Activated T-cell treated with anti-CD3 and anti-CD28 coated beads, Interleukin-2, amount 50 U/mL, for 24 hours (primary cell): Measurements from ENCODE around the gene RAI14.

Experiments
- DNase-seq: peaks from one replicate; pipeline ENCODE4 v3.0.0-alpha.2; 2020
- H3K27ac Mint-ChIP-seq: 2 replicates; pipeline ENCODE4 v1.8.0; 2020; ENCODE audit warnings: mild to moderate bottlenecking, mixed read lengths
- H3K27me3 Mint-ChIP-seq: 2 replicates; pipeline ENCODE4 v1.8.0; 2020; ENCODE audit warnings: mixed read lengths
- H3K36me3 Mint-ChIP-seq: 2 replicates; pipeline ENCODE4 v1.8.0; 2020; ENCODE audit warnings: low read depth, mixed read lengths
- H3K4me1 Mint-ChIP-seq: 2 replicates; pipeline ENCODE4 v1.8.0; 2020; ENCODE audit warnings: low read depth, mixed read lengths
- H3K4me3 Mint-ChIP-seq: 2 replicates; pipeline ENCODE4 v1.8.0; 2020; ENCODE audit warnings: mild to moderate bottlenecking, moderate library complexity, mixed read lengths
- H3K9me3 Mint-ChIP-seq: 2 replicates; pipeline ENCODE4 v1.8.0; 2020; ENCODE audit warnings: mixed read lengths

Gene RAI14

GRCh38 chr5:34791761-34792244 is 135.7 kb downstream of the RAI14 start:
- no peak overlapping the region for H3K4me3 Mint-ChIP-seq
- H3K9me3 Mint-ChIP-seq = peaks cover 4% of the 10 kb centered on the region
- H3K27ac Mint-ChIP-seq = no peak overlapping the region
- H3K36me3 Mint-ChIP-seq = no peaks in the 10 kb centered on the region
- DNase-seq = no peak
- no peaks in the 10 kb centered on the region for H3K4me1 Mint-ChIP-seq
- H3K27me3 Mint-ChIP-seq = peaks cover 17% of the 10 kb centered on the region

- no peak for DNase-seq
- Mint-ChIP-seq H3K36me3 (no peaks in the 10 kb centered on the region), H3K9me3 (no peaks in the 10 kb centered on the region), H3K27me3 (no peaks in the 10 kb centered on the region), H3K4me3 (no peak overlapping the region), H3K27ac (no peak overlapping the region), H3K4me1 (no peaks in the 10 kb centered on the region)
Observed at GRCh38 chr5:34802834-34803563, 146.9 kb downstream of the RAI14 start.

GRCh38 chr5:34803974-34804732 is 148.0 kb downstream of the RAI14 start:
- no peak for DNase-seq
- Mint-ChIP-seq H3K27me3 (no peaks in the 10 kb centered on the region), H3K4me3 (no peak overlapping the region), H3K9me3 (no peaks in the 10 kb centered on the region), H3K4me1 (no peaks in the 10 kb centered on the region), H3K27ac (no peak overlapping the region), H3K36me3 (no peaks in the 10 kb centered on the region)

GRCh38 chr5:34804913-34805312 is 148.8 kb downstream of the RAI14 start:
- Mint-ChIP-seq H3K4me1 (no peaks in the 10 kb centered on the region), H3K27ac (no peak overlapping the region), H3K36me3 (no peaks in the 10 kb centered on the region), H3K27me3 (no peaks in the 10 kb centered on the region), H3K9me3 (no peaks in the 10 kb centered on the region), H3K4me3 (no peak overlapping the region)
- DNase-seq = no peak

- Mint-ChIP-seq H3K4me3 (no peak overlapping the region), H3K36me3 (no peaks in the 10 kb centered on the region), H3K27me3 (no peaks in the 10 kb centered on the region), H3K27ac (no peak overlapping the region), H3K9me3 (no peaks in the 10 kb centered on the region), H3K4me1 (no peaks in the 10 kb centered on the region)
- DNase-seq = no peak
Observed at GRCh38 chr5:34806532-34806931, 150.4 kb downstream of the RAI14 start.

GRCh38 chr5:34811706-34812105 is 155.6 kb downstream of the RAI14 start:
- Mint-ChIP-seq H3K4me1 (no peaks in the 10 kb centered on the region), H3K4me3 (no peak overlapping the region)

GRCh38 chr5:34813509-34813908 is 157.4 kb downstream of the RAI14 start:
- DNase-seq = no peak
- Mint-ChIP-seq H3K36me3 (no peaks in the 10 kb centered on the region), H3K9me3 (no peaks in the 10 kb centered on the region), H3K4me3 (no peak overlapping the region), H3K4me1 (no peaks in the 10 kb centered on the region), H3K27me3 (no peaks in the 10 kb centered on the region), H3K27ac (no peak overlapping the region)

More at GRCh38 chr5:34811706-34812105, 155.6 kb downstream of the RAI14 start:
- no peak overlapping the region for H3K27ac Mint-ChIP-seq
- DNase-seq = no peak
- no peaks in the 10 kb centered on the region for H3K27me3 Mint-ChIP-seq
- H3K36me3 Mint-ChIP-seq = no peaks in the 10 kb centered on the region
- H3K9me3 Mint-ChIP-seq = no peaks in the 10 kb centered on the region

- H3K4me3 Mint-ChIP-seq = no peak overlapping the region
- H3K9me3 Mint-ChIP-seq = no peaks in the 10 kb centered on the region
- no peak overlapping the region for H3K27ac Mint-ChIP-seq
- H3K27me3 Mint-ChIP-seq = no peaks in the 10 kb centered on the region
- H3K4me1 Mint-ChIP-seq = no peaks in the 10 kb centered on the region
- no peak for DNase-seq
- no peaks in the 10 kb centered on the region for H3K36me3 Mint-ChIP-seq
Observed at GRCh38 chr5:34817558-34818351, 161.6 kb downstream of the RAI14 start.

GRCh38 chr5:34818717-34819116 is 162.6 kb downstream of the RAI14 start:
- no peak for DNase-seq
- Mint-ChIP-seq H3K27me3 (no peaks in the 10 kb centered on the region), H3K9me3 (no peaks in the 10 kb centered on the region), H3K27ac (no peak overlapping the region), H3K36me3 (no peaks in the 10 kb centered on the region), H3K4me1 (no peaks in the 10 kb centered on the region), H3K4me3 (no peak overlapping the region)

GRCh38 chr5:34820593-34820992 is 164.5 kb downstream of the RAI14 start:
- Mint-ChIP-seq H3K4me3 (no peak overlapping the region), H3K27ac (no peak overlapping the region), H3K4me1 (no peaks in the 10 kb centered on the region), H3K27me3 (peaks cover 5% of the 10 kb centered on the region), H3K9me3 (no peaks in the 10 kb centered on the region), H3K36me3 (no peaks in the 10 kb centered on the region)
- no peak for DNase-seq

- DNase-seq = no peak
- no peaks in the 10 kb centered on the region for H3K4me1 Mint-ChIP-seq
- no peaks in the 10 kb centered on the region for H3K9me3 Mint-ChIP-seq
- no peak overlapping the region for H3K4me3 Mint-ChIP-seq
- no peaks in the 10 kb centered on the region for H3K36me3 Mint-ChIP-seq
- H3K27me3 Mint-ChIP-seq = peaks cover 5% of the 10 kb centered on the region
- H3K27ac Mint-ChIP-seq = no peak overlapping the region
Observed at GRCh38 chr5:34822956-34823715, 167.0 kb downstream of the RAI14 start.

- Mint-ChIP-seq H3K36me3 (no peaks in the 10 kb centered on the region), H3K9me3 (no peaks in the 10 kb centered on the region), H3K4me3 (no peak overlapping the region), H3K27me3 (peaks cover 5% of the 10 kb centered on the region), H3K27ac (no peak overlapping the region), H3K4me1 (no peaks in the 10 kb centered on the region)
- no peak for DNase-seq
Observed at GRCh38 chr5:34826347-34826746, 170.2 kb downstream of the RAI14 start.

GRCh38 chr5:34827588-34828506 is 171.7 kb downstream of the RAI14 start:
- Mint-ChIP-seq H3K27ac (no peak overlapping the region), H3K27me3 (peaks cover 5% of the 10 kb centered on the region), H3K36me3 (no peaks in the 10 kb centered on the region), H3K9me3 (no peaks in the 10 kb centered on the region), H3K4me1 (no peaks in the 10 kb centered on the region), H3K4me3 (no peak overlapping the region)
- DNase-seq = no peak
